Endodermal cell (in vitro differentiated cells): ENCODE data around the gene TSPO. TPM values are rescaled to one million over a fixed set of nuclear protein-coding genes. Genes with fewer than 3 reads are reported as not detected.

Source experiments
- DNase-seq: peaks from one replicate; pipeline ENCODE4 v3.0.0-alpha.2; 2017
- H3K27ac ChIP-seq: 2 replicates; pipeline ENCODE4 v1.5.1; 2013; ENCODE audit warnings: mild to moderate bottlenecking, low read depth, low read length, moderate library complexity
- H3K27me3 ChIP-seq: 2 replicates; pipeline ENCODE4 v1.6.1; 2013; ENCODE audit warnings: mild to moderate bottlenecking, low read length, moderate library complexity; ENCODE audit not compliant: insufficient read depth, control insufficient read depth, poor library complexity, severe bottlenecking
- H3K36me3 ChIP-seq: 2 replicates; pipeline ENCODE4 v1.7.0; 2013; ENCODE audit warnings: mild to moderate bottlenecking, low read length, moderate library complexity; ENCODE audit not compliant: control insufficient read depth, insufficient read depth
- H3K4me1 ChIP-seq: one replicate; pipeline ENCODE4 v1.7.0; 2013; ENCODE audit warnings: low read length; ENCODE audit not compliant: control insufficient read depth, insufficient read depth
- H3K4me3 ChIP-seq: 2 replicates; pipeline ENCODE4 v1.5.1; 2013; ENCODE audit warnings: mild to moderate bottlenecking, low read length, moderate library complexity
- H3K9ac ChIP-seq: 2 replicates; pipeline ENCODE4 v1.6.1; 2013; ENCODE audit warnings: mild to moderate bottlenecking, low read length, moderate library complexity; ENCODE audit not compliant: poor library complexity, severe bottlenecking; ENCODE audit errors: extremely low read depth
- H3K9me3 ChIP-seq: 2 replicates; pipeline ENCODE4 v1.6.1; 2013; ENCODE audit warnings: mild to moderate bottlenecking, low read length, moderate library complexity; ENCODE audit not compliant: control insufficient read depth
- H3K27ac Mint-ChIP-seq: 2 replicates; pipeline ENCODE4 v1.8.0; 2020; ENCODE audit warnings: mixed read lengths
- H3K27me3 Mint-ChIP-seq: 2 replicates; pipeline ENCODE4 v1.8.0; 2021; ENCODE audit warnings: mild to moderate bottlenecking, mixed read lengths; ENCODE audit not compliant: insufficient read depth
- H3K36me3 Mint-ChIP-seq: 2 replicates; pipeline ENCODE4 v1.8.0; 2020; ENCODE audit warnings: low read depth, mixed read lengths
- H3K4me1 Mint-ChIP-seq: 2 replicates; pipeline ENCODE4 v1.8.0; 2020; ENCODE audit warnings: mixed read lengths
- H3K4me3 Mint-ChIP-seq: 2 replicates; pipeline ENCODE4 v1.8.0; 2020; ENCODE audit warnings: mild to moderate bottlenecking, moderate library complexity, mixed read lengths
- H3K9me3 Mint-ChIP-seq: 2 replicates; pipeline ENCODE4 v1.8.0; 2020; ENCODE audit warnings: mild to moderate bottlenecking, mixed read lengths
- CTCF ChIP-seq: fragments of 200-600 bp; sonication (generic); conservative IDR thresholded peaks from 2 replicates; pipeline ENCODE4 v1.5.0; 2021; ENCODE audit warnings: antibody characterized with exemption, mild to moderate bottlenecking
- WGBS, 2 experiments: methylation state at CpG; one replicate each; pipeline versions ENCODE4 v1.1.5 to v1.1.7; 2013; ENCODE audit warnings: missing lambda C conversion rate in 2 of 2, mixed read lengths in 1 of 2; ENCODE audit not compliant: insufficient coverage in 1 of 2, insufficient read length in 1 of 2; 5-methylcytosine and 5-hydroxymethylcytosine counted together
- total RNA-seq, 2 donors: library from RNA; stranded (reverse); fragmentation: NEBNext Ultra II Directional in 1 of 2; extraction: Animal tissue kit (Norgen Biotek cat#: 25700) in 1 of 2; gene quantifications; 2 replicates in 1 of 2; 3 replicates in 1 of 2; pipeline ENCODE4 v1.2.1, GENCODE V29; 2021

Gene TSPO
- total RNA-seq, 2 donors from 2014 or later, result 9.6 to 12.3 TPM

GRCh38 chr22:43185860-43186261 lies 34.5 kb downstream of the TSPO start:
- Histone ChIP-seq H3K4me3 (peak overlapping the region; percentile 96), H3K4me1 (peaks cover 6% of the 10 kb centered on the region), H3K9me3 (peaks cover 2% of the 10 kb centered on the region), H3K27me3 (no peaks in the 10 kb centered on the region), H3K9ac (peak overlapping the region; percentile 68), H3K27ac (no peak overlapping the region), H3K36me3 (no peaks in the 10 kb centered on the region)
- peaks cover 8% of the 10 kb centered on the region for H3K36me3 Mint-ChIP-seq
- H3K27me3 Mint-ChIP-seq, result peaks cover 2% of the 10 kb centered on the region
- DNase-seq, result peak; percentile 70
- no peak overlapping the region for H3K27ac Mint-ChIP-seq
- peaks cover 18% of the 10 kb centered on the region for H3K4me1 Mint-ChIP-seq
- H3K4me3 Mint-ChIP-seq, result peak overlapping the region; percentile 71
- TF ChIP-seq CTCF, result no peak
- H3K9me3 Mint-ChIP-seq, result peaks cover 3% of the 10 kb centered on the region
- 29 to 46% methylated on average over 7 to 11 of the region's 12 CpGs for WGBS, 2 experiments

- Histone ChIP-seq H3K27ac (no peak within 1 kb of the TSS), H3K27me3 (no peaks in the 10 kb centered on the region), H3K9me3 (peaks cover 9% of the 10 kb centered on the region), H3K36me3 (no peaks in the 10 kb centered on the region), H3K4me3 (peak within 1 kb of the TSS; percentile 96), H3K4me1 (peaks cover 6% of the 10 kb centered on the region), H3K9ac (peak within 1 kb of the TSS; percentile 68)
- H3K27ac Mint-ChIP-seq, result peak within 1 kb of the TSS; percentile 92
- H3K36me3 Mint-ChIP-seq, result peaks cover 3% of the 10 kb centered on the region
- peaks cover 6% of the 10 kb centered on the region for H3K27me3 Mint-ChIP-seq
- H3K9me3 Mint-ChIP-seq, result peaks cover 8% of the 10 kb centered on the region
- H3K4me3 Mint-ChIP-seq, result peak within 1 kb of the TSS; percentile 71
- 0 to 1% methylated on average over 31 to 73 of the region's 87 CpGs for WGBS, 2 experiments
- peaks cover 18% of the 10 kb centered on the region for H3K4me1 Mint-ChIP-seq
- TF ChIP-seq CTCF, result no peak
- peak; percentile 85 for DNase-seq
These were observed 35.2 kb downstream of the TSPO start, which contains the start of gene TTLL12 for GRCh38 chr22:43186272-43187170. Gene TTLL12 (minus strand): TSS chr22:43187134. CDS start chr22:43187069, 65 bp downstream.

- no peaks in the 10 kb centered on the region for H3K36me3 Mint-ChIP-seq
- H3K27ac ChIP-seq, result no peak overlapping the region
- peaks cover 6% of the 10 kb centered on the region for H3K4me1 ChIP-seq
- peaks cover 11% of the 10 kb centered on the region for H3K9me3 ChIP-seq
- peak; percentile 85 for TF ChIP-seq CTCF
- H3K9ac ChIP-seq, result peak overlapping the region; percentile 36
- peaks cover 9% of the 10 kb centered on the region for H3K9me3 Mint-ChIP-seq
- H3K4me3 ChIP-seq, result peak overlapping the region; percentile 74
- peak overlapping the region; percentile 92 for H3K27ac Mint-ChIP-seq
- 14 to 26% methylated on average over 36 to 59 of the region's 86 CpGs for WGBS, 2 experiments
- DNase-seq, result peak; percentile 98
- peak overlapping the region; percentile 58 for H3K4me3 Mint-ChIP-seq
- peaks cover 18% of the 10 kb centered on the region for H3K4me1 Mint-ChIP-seq
- H3K27me3 ChIP-seq, result peaks cover 4% of the 10 kb centered on the region
- no peaks in the 10 kb centered on the region for H3K36me3 ChIP-seq
- peaks cover 7% of the 10 kb centered on the region for H3K27me3 Mint-ChIP-seq
These were observed 36.1 kb downstream of the TSPO start for GRCh38 chr22:43187171-43188099.
